Left renal cortex interstitium (tissue), 4 donors: Measurements from ENCODE around the gene SCN4A. TPM values are rescaled to one million over a fixed set of nuclear protein-coding genes. Genes with fewer than 3 reads are reported as not detected.
"Not testable (repeated sequence)": the region's sequence is repeated elsewhere in the genome, so short reads cannot be mapped to it uniquely, and the experiment has no call there.

Experiments used
- DNase-seq, 4 donors: peaks; one replicate each; pipeline ENCODE4 v3.0.0-alpha.2; 2013; ENCODE audit warnings: low read depth in 4 of 4, low spot score in 2 of 4, missing footprints in 1 of 4
- polyA plus RNA-seq, 4 donors: library from polyadenylated mRNA; unstranded; fragments of 120-200 nt; gene quantifications; one replicate each; pipeline ENCODE4 v1.2.1, GENCODE V29; 2013; ENCODE audit not compliant: insufficient read length in 4 of 4

Gene SCN4A
- polyA plus RNA-seq, 4 donors: 0.99 to 1.3 (median 1.2) TPM

DNA sequence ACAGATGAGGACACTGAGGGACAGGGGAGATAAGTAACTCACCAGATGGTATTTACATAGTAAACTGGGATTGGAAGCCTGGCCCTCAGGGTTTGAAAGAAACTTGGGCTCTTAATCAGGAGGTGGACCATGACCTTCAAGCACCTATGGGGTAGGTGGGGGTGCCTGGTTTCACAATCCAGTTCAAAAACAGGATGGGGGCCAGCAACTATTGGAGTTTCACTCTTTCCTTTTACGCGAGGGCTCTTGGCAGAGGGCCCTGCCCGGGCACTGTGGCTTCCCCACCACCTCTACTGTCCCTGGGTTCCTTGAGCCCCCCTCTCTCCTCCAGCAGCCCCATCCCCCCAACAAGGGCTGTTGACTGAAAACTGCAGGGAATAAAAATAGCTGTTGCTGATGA is 14.1 kb upstream of the SCN4A start:
- no peak for DNase-seq

GRCh38 chr17:63985387-63986140 is 12.8 kb upstream of the SCN4A start:
- no peak for DNase-seq

DNA sequence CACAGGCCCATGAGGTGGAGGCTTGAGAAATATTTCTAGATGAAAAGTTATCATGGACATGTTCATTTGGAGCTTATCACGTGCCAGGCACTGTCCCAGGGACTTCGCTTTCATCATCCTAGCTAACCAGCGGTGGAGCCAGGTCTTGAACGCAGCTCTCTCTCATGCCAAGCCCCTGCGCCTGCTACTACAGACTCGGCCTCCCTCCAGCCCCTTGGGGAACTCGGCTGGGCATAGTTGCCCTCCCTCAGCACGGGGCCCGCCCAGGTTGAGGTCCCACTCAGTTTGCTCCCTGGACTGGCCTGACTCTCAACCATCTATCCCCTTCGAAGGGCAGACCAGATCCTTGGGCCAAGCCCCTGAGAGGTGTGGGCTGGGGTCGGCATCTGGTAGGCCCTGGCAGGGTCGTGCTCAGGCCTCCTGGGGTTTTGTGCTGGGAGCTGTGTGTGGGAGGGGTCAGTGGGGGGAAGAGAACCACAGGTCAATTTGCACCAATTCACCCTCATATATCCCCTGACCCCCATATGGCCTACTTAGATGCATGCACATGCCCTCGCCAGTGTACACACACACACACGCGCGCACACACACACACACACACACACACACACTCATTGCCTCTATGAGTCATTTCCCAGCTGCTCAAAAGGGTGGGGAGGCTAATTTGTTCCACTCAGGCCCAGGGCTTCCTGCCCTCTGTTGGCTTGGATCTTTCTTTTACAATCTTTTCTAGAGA is 12.1 kb upstream of the SCN4A start:
- no peak for DNase-seq

DNA sequence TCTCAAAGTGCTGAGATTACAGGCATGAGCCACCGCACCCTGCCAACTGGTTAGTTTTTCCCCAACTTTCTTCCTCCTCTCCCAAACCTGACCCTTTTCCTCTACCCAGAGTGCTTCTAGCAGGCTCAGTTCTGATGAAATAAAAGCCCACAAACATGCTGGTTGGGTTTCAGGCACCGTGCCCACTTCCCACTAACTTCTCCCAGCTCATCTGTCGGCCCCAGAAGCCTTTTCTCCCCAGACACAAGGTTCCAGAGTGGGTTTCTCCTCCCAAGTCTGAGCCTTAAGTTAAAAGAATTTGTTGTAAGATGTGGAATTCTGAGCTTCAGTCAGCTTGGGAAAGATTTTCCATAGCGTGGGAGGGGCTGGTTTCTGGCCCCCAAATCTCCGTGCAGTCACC is 11.5 kb upstream of the SCN4A start:
- DNase-seq: no peak

GRCh38 chr17:63983320-63983719 is 10.6 kb upstream of the SCN4A start:
- DNase-seq: no peak

- DNase-seq: not testable (repeated sequence)
Measured at GRCh38 chr17:63982641-63983040, 9.9 kb upstream of the SCN4A start.

DNA sequence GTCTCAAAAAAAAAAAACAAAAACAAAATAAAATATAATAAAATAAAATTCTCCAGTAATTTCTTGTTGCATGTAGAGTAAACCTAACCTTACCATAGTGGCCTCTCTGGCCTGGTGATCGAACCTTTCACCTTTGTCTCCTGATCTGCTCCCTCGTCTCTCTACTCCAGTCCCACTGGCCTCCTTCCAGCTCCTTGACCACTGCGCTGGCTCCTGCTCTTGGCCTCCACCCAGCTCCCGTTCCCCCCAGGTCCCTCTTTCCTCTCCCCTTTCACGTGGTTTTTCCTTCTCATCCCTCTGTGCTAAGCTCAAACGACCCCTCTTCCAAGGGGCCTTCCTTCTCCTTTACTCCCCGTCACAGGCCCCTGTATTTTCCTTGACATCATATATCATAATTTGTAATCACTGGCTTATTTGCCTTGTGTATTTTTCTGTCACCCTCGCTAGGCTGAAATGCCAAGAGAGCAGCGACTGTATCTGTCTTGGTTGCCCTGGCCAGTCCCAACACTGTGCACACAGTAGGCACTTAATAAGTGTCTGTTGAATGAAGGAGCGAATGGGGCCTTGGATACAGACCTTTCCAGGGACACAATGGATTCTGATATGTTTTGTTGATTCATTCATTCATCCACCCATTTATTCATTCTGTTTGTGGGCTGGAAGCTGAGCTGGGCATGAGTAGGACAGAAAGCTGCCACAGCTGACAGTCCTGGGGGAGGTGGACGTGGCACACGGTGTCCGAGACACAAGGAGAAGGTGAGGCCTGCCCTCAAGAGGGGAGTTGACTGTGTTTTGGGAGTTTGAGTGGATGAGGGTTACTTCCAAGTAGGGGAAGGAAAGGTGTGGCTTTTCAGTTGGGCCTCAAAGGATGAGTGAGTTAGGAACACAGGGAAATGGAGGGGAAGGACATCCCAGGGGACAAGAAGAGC is 5.8 kb upstream of the SCN4A start:
- DNase-seq: no peak

- DNase-seq: no peak
Measured at GRCh38 chr17:63976702-63977101, 4.0 kb upstream of the SCN4A start.

GRCh38 chr17:63975541-63976092 is 2.9 kb upstream of the SCN4A start:
- no peak for DNase-seq

GRCh38 chr17:63974594-63975192 is 2.0 kb upstream of the SCN4A start:
- DNase-seq: no peak

- no peak for DNase-seq
Measured at GRCh38 chr17:63973930-63974593, 1.3 kb upstream of the SCN4A start.

GRCh38 chr17:63973247-63973646 is 529 bp upstream of the SCN4A start:
- no peak for DNase-seq

DNA sequence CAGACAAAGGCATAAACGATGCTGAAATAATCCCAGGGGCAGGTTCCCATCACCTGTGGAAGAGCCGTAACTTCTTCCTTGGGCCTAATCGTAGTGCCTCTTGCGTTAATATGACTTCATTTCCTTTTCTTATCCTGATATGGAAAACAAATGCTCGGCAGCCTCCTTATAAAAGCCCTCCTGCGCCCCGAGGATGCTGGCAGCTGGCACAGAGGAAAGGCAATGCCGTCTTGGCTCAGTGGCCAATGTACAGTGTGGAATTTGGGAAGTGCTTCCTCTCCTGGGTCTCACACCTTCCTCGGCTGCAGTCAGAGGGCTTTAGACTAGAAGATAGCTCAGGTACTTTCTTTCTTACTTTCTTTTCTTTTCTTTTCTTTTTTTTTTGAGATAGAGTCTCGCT is 3.4 kb downstream of the SCN4A start:
- no peak for DNase-seq

- no peak for DNase-seq
Measured at GRCh38 chr17:63967953-63968352, 4.8 kb downstream of the SCN4A start.

- no peak for DNase-seq
Measured at GRCh38 chr17:63966646-63967264, 6.0 kb downstream of the SCN4A start.

DNA sequence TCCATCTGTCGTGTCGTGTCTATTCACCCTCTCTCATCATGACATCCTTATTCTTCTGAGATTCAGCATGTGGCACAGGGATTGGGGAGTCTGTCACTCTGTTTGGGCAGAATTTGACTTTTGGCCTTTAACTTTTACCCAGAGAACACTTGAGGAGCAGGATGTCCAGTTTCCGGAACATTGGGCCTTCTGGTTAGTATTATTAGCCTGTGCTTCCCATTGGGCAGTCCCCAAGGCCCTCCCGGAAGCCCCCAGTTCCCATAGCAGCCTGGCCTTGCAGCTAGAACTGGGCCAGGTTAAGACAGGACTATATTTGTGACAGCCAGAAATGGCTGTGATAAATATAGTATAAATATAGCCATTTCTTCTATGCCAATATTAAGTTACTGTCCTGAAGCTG is 9.6 kb downstream of the SCN4A start:
- DNase-seq: no peak

DNA sequence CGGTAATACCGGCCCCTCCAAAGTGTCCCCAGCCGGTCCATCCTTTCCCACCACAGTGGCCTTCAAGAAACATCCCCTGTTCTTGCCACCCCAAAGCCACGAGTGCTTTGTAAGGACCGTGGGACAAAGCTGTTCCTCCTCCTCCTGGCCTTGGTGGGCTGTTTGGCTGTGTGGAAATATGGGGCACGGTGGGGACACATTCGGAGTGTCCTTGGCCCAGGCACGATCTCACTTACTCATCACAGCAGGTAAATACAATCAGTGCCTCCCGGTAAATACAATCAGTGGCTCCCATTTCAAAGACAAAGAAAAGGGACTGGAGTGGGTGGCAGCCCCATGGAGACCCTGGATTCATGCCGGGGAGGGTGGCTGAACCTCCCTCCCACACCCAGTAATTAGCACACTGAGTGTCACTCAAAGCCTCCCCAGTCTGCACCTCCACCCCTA is 10.4 kb downstream of the SCN4A start:
- no peak for DNase-seq

DNA sequence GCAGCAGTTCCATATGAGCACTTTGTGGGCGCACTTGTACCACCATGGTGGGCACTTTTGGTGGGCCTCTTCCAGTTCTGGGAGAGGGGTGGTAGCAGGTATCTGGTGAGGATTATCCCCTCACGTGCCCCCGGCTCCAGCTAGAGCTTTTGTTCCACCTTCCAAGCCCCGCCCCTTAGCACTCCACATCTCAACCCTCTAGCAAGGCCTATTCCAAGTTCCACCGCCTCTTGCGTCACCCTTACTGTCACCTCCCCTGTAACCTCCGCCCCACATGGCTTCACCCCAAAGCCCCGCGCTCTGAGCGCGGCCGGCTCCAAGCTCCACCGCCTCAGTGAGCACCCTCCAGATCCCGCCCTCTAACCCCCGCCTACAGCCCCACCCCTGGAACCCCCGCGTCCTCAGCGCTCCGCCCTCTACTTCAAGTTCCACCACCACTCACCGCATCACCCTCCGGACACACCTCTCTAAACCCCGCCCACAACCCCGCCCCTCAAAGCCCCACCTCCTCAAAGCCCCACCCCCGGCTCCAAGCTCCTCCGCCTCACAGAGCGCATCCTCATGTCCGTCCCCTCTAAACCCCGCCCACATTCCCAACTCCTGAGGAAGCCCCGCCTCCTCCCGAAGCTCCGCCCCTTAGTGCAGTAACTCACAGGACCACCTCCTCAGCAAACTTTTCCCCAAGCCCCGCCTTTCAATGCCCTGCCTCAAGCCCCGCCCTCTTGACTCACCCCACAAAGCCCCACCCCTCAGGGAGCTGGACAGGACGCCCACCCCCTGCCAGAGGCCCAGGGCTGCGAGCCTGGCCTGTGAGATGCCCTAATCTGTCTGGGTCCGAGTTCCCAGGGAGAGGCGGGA is 11.1 kb downstream of the SCN4A start:
- DNase-seq: no peak
